HG02588 (cell line): Measurements from ENCODE around the gene SHC4.

Source experiments
- ATAC-seq: cut with Tn5 transposase; IDR thresholded peaks from one replicate; pipeline ENCODE4 v1.9.1; 2021; ENCODE audit warnings: mild to moderate bottlenecking, moderate library complexity; ENCODE audit not compliant: unreplicated experiment

Gene SHC4

GRCh38 chr15:48888191-48888590 lies 75.5 kb downstream of the SHC4 start:
- no peak for ATAC-seq

- no peak for ATAC-seq
Observed at GRCh38 chr15:48887144-48887543, 76.6 kb downstream of the SHC4 start.

- no peak for ATAC-seq
Observed at GRCh38 chr15:48883699-48884098, 80.0 kb downstream of the SHC4 start.

GRCh38 chr15:48880070-48880634 lies 83.6 kb downstream of the SHC4 start:
- no peak for ATAC-seq

- peak; percentile 97 for ATAC-seq
Observed at GRCh38 chr15:48877630-48878595, 85.8 kb downstream of the SHC4 start, which contains the start of gene EID1. Gene EID1, plus strand, starts transcription at chr15:48878134. Its CDS starts 43 bp downstream, at chr15:48878177.

- ATAC-seq, result no peak
Observed at GRCh38 chr15:48876057-48876456, 87.7 kb downstream of the SHC4 start.

- no peak for ATAC-seq
Observed at GRCh38 chr15:48875241-48875960, 88.3 kb downstream of the SHC4 start.

GRCh38 chr15:48872632-48873031 lies 91.1 kb downstream of the SHC4 start:
- no peak for ATAC-seq

- no peak for ATAC-seq
Observed at GRCh38 chr15:48871542-48871941, 92.2 kb downstream of the SHC4 start.

GRCh38 chr15:48869966-48870365 lies 93.8 kb downstream of the SHC4 start:
- ATAC-seq, result no peak

GRCh38 chr15:48868536-48868935 lies 95.2 kb downstream of the SHC4 start:
- no peak for ATAC-seq

GRCh38 chr15:48868023-48868422 lies 95.7 kb downstream of the SHC4 start:
- no peak for ATAC-seq

GRCh38 chr15:48866141-48866563 lies 97.6 kb downstream of the SHC4 start:
- ATAC-seq, result no peak

GRCh38 chr15:48865370-48866079 lies 98.2 kb downstream of the SHC4 start:
- ATAC-seq, result no peak

- ATAC-seq, result no peak
Observed at GRCh38 chr15:48862705-48863104, 101.0 kb downstream of the SHC4 start.

- peak; percentile 58 for ATAC-seq
Observed at GRCh38 chr15:48861813-48862431, 101.8 kb downstream of the SHC4 start.

- ATAC-seq, result no peak
Observed at GRCh38 chr15:48859426-48859825, 104.3 kb downstream of the SHC4 start.

GRCh38 chr15:48858401-48858800 lies 105.3 kb downstream of the SHC4 start:
- ATAC-seq, result no peak

- ATAC-seq, result no peak
Observed at GRCh38 chr15:48856942-48857341, 106.8 kb downstream of the SHC4 start.
